GM18499 (cell line): Measurements from ENCODE around the gene GLTP.
"Not testable (repeated sequence)": the region's sequence is repeated elsewhere in the genome, so short reads cannot be mapped to it uniquely, and the experiment has no call there.

Source experiments
- ATAC-seq: cut with Tn5 transposase; IDR thresholded peaks from one replicate; pipeline ENCODE4 v1.9.1; 2021; ENCODE audit warnings: moderate number of reproducible peaks; ENCODE audit not compliant: insufficient read depth, unreplicated experiment

The GLTP gene, protein sequence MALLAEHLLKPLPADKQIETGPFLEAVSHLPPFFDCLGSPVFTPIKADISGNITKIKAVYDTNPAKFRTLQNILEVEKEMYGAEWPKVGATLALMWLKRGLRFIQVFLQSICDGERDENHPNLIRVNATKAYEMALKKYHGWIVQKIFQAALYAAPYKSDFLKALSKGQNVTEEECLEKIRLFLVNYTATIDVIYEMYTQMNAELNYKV

DNA sequence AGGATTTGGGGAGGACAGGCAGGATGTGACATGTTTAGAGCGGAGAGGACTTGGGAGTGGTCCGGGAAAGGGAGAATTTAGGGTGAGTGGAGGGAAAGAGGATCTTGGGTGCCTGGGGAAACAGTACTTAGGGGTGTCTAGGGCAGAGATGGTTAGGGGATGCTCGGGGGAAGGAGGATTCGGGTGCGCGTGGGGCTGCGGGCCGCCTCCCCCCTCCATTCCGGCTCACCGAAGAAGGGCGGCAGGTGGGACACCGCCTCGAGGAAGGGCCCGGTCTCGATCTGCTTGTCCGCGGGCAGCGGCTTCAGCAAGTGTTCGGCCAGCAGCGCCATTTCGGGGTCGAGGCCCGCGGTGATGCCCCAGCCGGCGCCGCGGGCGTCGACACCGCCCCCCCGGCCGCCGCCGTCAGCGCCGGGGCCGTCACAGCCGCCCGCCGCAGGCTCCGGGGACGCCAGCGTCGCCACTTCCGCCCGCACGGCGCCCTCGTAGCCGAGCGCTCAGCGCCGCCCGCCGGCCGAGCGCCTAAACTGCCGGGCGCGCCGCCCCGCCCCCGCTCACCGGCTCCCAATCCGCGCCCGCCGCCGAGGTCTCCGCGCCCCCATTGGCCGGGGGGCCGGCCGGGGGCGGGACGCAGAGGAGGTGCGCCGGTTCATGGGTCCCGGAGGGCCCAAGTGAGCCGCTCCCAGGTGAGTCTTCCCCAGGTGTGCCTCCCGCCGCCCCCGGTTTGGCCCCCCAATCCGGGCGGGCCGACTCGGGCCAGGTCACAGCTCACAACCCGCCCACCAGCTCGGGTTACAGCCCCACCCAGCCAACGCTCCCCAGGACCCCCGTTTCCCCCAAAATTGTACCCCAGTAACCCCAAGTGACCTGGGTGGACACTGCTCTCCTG, at the start of gene GLTP:
Gene GLTP (minus strand): TSS at position 499 of the 889 bp plus-strand sequence. CDS start 167 bp downstream, at position 332.
- peak; percentile 51 for ATAC-seq

DNA sequence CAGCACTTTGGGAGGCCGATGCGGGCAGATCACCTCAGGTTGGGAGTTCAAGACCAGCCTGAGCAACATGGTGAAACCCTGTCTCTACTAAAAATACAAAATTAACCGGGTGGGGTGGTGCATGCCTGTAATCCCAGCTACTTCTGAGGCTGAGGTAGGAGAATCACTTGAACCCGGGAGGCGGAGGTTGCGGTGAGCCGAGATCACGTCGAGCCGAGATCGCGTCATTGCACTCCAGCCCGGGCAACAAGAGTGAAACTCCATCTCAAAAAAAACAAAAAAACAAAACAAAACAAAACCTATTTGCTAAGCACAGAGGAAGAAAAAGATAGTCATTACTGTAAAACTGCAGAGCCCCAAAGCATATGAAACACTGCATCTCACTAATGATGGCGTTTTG, 49.0 kb upstream of the GLTP start:
- ATAC-seq, result not testable (repeated sequence)

DNA sequence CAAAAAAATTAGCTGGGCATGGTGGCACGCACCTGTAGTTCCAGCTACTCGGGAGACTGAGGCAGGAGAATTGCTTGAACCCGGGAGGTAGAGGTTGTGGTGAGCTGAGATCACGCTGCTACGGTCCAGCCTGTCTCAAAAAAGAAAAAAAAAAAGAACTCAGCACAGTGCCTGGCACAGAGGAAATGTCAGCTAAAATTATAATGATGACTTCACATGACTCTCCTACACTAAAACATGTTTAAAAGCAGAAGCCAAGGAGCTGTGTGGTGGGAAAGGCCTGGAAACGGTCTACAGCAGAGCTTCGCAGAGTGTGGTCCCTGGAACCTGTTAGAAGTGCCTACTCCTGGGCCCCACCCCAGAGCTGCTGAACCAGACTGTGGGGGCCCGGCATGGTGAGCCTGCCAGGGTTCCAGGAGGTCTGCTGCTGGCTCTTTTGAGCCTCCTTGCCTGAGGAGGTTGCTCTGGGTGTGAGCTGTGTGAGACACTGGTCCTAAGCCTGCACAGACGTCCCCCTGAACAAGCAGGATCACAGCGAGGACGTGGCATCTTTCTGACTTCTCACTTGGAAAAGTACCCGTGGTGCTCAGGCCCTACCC, 47.8 kb upstream of the GLTP start:
- no peak for ATAC-seq

DNA sequence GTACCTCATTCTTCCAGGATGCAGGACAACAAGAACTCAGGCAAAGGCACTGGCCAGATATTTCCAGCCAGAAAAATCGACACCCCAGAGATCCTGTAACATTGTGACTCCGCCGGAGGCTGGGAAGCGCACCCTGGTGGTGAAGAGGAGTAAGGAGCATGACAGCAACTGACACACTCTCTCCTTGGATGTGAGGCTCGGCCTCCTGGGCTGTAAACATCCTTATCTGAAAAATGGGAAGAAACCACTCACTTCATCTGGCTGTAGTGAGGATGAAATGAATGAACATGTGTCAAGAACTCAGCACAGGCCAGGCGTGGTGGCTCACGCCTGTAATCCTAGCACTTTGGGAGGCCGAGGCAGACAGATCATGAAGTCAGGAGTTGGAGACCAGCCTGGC, 47.3 kb upstream of the GLTP start:
- ATAC-seq, result no peak

DNA sequence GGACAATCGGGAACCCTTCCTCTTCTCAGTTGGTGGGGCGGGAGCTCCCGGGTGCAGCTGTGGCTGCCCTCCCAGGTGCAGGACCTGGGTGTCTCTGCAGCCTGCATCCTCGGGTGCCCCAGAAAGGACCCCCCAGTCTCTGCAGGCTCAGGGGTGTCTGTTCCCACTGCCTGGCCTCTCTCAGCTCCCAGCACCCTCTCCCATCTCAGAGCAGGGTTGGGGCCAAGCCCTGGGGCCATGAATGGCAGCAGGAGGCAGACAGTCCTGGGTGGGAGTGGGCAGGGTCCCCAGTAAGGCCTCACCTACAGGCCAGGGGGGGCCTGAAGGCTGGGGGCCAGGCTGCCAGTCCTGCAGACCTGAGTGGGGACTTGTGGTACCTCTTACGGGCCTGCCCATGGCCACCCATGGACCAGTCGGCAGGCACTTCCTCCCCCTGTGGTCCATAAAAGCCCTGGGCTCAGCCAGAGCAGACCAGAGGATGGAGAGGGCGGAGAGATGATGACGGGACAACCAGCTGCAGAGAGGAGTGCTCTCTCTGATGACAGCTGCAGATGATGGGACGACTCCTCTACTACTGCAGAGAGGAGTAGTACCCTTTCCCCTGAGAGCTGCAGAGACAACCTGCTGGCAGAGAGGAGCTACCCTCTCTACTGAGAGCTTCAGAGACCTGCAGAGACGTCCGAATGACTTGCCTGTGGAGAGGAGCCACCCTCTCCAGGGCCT, 46.3 kb upstream of the GLTP start:
- ATAC-seq, result no peak

DNA sequence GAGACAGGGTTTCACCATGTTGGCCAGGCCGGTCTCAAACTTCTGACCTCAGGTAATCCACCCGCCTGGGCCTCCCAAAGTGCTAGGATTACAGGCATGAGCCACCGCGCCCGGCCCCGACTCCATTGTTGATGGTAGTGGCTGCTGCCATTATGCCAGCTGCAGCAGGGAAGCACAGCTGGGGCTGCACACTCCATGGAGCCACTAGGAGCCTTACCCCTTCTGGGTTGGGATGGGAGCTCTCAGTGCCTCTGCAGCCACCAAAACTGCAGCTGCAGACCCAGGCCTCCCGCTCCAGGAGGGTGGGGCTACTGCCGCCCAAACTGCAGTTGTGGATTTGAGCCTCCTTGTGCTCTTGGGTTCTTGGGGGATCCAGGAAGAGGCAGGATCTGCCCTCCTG, 45.7 kb upstream of the GLTP start:
- no peak for ATAC-seq

DNA sequence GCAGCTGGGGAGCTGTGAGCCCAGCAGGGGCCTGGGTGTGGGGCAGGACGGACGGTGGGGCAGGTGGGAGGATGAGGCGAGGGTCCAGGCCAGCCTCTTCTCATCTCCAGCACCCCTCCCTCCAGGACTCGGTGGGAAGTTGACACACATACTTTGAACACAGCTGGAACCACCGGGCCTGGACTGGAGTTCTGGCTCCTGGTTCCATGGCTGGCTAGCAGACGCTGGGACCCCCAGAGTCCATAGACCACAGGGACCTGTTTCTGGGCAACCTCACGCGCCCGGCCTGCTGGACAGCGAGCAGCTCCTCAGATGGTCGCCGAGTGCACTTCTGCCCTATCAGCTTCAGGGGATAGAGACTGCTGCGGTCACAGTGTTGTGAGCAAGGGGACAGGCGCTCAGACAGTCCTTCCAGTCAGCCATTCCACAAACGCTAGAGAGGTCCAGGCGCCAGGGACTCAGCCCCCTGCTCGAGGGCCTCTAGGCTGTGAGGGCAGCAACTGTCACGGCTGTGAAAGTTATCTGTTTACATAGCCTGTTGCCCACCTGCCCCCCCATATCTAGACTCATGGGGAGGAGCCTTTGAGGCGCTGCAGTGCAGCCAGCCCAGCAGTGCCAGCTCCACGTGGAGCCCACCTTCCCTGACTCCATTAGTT, 45.0 kb upstream of the GLTP start:
- ATAC-seq, result no peak

DNA sequence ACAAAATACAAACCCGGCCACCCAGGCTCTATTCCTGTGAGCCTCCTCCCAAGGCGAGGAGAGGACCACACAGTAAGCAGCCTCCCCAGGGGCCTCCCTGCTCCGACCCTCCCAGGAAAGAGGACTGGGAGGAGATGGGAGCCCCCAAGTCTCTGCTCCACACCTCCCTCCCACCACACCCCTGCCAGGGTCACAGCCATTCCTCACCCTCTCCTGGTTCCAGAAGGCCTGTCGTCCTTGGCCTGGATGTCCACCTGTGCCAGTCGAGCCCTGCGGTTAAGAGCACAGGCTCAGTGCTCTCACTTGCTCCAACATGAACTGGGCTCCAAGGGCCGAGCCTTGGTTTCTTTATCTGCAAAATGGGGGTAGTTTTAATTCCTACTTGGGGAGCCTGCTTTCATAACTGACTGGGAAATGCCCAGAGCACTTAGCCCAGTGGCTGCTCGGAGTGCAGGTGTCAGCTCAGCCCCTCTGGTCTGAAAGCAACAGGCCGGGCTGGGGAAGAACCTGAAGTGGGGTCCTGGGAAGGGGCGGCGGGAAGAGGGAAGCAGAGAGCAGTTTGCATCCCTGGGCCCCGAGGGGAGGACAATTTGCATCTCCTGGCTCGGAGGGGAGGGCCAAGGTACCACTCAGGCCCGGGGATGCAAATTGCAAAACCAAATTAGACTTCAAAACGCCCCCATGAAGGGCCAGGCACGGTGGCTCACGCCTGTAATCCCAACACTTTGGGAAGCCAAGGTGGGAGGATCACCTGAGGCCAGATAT, 43.3 kb upstream of the GLTP start:
- no peak for ATAC-seq

DNA sequence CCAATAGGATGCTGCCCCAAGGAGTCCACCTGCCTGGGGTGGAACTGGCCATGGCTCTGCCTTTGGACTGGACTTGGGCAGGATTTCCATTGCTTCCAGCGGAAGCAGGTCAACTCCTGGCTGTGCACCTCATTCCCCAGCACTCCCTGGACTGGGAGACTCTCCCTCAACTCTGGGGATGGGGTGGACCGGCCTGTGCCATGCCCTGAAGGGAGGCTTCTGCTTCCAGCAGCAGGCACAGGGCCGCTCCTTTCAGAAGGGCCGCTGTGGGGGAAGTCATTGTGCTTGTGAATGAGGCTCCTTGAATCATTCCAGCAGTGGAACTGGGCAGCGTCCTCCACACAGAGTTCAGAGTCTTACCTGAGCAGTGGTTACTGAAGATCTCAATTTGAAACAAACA, 42.7 kb upstream of the GLTP start:
- no peak for ATAC-seq

DNA sequence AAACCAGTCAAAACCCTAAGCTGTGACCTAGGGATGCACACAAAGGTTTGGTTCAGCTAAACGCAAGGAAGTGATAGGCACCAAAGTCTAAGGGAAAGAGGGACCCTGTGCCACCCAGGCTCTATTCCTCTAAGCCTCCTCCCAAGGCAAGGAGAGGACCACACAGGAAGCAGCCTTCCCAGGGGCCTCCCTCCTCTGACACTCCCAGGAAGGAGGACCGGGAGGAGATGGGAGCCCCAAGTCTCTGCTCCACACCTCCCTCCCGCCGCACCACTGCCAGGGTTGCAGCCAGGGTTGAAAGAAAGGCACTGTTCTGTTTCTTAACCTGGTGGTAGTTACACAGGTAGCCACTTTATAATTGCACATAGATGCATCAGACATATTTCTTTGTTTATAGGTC, 41.6 kb upstream of the GLTP start:
- no peak for ATAC-seq

DNA sequence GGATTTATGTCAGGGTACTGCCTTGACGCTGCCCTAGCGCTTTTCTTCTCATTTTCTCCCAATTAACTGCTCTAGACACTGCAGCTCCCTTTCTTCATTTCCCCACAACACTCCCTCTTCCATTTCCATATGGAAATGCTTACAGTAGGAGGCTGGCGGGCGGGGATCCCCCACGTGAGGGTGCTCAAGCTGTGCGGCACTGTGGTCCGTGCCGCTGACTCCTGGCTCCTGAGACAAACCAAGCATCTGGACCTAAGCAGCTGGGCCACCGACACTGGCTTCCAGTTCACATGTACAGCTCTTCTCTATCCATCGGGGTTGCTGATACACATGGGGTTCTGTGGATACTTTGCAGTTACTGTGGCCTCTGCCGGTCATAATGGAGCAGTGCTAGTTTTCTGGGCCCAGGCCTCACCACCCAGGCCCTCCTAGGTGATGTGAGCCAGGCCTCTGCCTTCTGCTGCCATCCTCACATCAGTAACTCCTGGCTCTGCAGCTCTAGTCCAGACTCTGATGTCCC, 40.0 kb upstream of the GLTP start:
- ATAC-seq, result no peak

DNA sequence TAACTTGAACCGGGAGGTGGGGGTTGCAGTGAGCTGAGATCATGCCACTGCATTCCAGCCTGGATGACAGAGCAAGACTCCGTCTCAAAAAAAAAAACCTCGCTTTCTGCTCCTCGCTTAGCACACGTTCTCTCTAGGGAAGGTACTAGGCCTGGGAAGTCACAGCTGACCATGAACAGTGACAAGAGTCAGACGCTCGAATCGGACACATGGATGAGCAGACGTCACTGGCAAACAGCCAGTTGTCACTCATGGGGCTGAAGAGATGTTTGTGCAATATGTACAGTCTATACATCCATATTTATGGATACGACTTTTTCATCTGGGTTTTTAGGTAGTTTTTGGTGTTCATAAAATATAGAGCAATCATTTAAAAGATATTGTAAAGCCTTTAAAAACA, 39.1 kb upstream of the GLTP start:
- no peak for ATAC-seq

DNA sequence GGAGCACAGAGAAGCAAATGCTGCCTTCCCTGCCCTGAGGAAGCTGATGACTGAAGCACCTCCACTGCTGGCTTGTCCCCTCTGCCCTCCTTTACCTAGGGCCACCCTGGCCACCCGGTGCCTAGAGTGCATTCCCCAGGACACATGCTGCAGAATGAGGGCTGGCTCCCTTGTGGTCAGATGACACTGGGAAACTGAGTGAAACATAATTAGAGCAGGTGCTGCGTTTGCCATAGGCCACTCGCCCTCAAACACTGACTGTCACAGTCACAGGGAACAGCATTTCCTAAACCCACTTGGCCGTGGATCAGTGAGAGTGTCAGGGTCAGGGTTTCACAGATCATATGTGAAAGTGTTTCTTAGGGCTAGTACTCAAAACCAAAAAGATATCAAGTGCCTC, 35.7 kb upstream of the GLTP start:
- ATAC-seq, result no peak

DNA sequence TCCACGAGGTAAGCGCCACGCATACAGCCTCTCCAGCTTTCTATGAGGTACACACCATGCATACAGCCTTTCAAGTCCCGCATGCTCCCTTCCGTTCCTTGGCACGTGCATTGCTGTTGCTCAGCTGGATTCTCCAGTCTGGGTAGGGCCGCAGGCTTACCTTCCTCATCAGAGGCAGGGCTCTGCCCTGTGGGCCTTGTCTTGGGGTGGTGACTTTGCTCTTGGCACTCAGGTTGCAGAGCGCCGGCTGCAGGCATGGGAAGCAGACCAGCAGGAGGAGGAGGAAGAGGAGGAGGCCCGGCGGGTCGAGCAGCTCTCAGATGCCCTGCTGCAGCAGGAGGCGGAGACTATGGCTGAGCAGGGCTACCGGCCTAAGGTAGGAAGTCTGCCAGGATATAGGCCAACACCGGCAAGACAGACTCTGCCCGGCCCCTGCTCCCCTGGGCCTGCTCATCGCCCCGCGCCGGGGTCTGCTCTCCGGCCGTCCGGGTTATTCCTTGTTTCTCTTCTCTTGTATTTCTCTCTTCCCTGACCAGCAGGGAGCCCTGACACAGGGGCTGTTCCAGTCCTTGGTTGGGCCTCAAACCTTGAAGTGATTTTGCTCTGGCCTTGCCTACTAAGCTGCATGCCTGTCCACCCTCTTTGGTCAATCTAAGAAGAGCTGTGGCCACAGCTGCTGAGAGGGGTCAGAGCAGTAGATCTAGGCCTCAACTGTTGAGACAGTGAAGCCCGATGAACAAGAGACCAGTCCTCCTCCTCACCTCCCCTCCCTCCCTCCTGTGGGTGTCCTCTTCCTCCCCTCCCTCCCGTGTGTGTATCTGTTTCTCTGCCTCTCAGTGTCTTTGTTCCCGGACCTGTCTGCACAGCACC, 35.1 kb upstream of the GLTP start:
- no peak for ATAC-seq

DNA sequence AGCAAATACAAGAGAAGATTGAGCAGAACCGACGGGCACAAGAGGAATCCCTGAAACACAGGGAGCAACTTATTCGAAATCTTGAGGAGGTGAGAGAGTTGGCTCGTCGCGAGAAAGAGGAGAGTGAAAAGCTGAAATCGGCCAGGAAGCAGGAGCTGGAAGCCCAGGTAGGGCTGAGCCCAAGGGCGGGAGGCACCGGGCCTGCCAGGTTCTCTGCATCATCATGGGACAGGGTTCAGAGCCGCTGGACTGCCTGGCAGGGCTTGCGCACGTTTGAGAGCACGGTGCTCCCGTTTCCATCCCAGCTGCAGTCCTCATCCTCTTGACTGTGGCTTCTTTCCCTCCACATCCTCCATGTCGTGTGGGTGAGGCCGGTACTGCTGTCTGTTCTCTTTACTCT, 34.1 kb upstream of the GLTP start:
- no peak for ATAC-seq

DNA sequence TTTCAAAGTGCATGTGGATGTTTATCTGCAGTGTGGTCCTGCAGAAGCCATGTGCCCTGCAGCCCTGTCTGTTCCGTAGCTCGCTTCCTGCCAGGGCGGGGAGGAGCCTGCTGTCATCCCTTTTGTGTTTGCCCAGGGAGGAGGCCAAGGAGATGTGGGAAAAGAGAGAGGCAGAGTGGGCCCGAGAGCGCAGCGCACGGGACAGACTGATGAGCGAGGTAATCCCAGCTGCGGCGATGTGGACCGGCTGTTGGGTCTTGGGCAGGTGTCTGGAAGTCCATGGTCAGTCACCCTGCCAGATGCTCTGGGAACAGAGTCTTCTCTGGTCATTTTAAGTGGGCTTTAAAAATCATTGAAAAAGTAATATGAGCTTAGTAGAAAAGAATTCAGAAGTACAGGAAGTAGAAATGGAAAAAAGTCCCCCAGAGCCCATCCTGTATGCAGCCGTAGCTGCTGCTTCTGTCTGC, 32.5 kb upstream of the GLTP start:
- ATAC-seq, result no peak

DNA sequence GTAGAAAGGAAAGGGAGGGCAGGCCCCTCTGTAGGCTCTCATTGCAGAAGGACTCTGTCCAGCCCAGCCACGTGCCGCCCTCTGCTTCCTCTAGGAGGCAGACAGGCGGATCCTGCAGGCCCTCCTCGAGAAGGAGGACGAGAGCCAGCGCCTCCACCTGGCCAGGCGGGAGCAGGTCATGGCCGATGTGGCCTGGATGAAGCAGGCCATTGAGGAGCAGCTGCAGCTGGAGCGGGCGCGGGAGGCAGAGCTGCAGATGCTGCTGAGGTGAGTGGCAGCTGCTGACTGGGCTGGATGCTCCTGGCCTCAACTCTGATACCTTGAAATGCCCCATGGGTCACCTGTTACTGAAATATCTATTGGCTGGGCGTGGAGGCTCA, 30.6 kb upstream of the GLTP start:
- no peak for ATAC-seq

DNA sequence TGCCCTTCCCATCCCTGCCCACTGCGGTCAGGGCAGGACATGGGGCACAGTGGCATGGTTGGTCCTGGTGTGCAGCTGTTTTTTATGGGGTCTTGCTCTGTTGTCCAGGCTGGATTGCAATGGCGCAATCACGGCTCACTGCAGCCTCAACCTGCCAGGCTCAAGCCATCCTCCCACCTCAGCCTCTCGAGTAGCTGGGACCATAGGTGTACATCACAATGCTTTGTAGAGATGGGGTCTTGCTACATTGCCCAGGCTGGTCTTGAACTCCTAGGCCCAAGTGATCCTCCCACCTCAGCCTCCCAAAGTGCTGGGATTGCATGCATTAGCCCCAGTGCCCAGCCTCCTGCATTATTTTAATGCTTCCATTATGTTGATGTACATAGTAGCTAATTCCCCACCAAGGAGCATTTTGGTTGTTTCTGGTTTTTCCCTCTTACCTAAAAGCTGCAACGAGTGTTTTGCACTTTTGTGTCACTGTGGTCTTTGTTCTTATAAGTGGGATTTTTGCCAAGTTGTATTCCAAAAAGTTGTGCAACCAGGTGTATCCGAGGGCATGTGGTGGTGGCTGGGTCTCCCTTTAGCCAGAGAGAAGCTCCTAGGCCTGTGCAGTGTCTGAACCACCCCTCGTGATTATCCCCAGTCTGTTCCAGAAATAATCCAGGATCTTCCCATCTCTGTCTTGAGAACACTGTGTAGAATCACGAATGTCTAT, 30.1 kb upstream of the GLTP start:
- no peak for ATAC-seq
